Measurements from ENCODE around the gene LENG8. TPM values are rescaled to one million over a fixed set of nuclear protein-coding genes. Genes with fewer than 3 reads are reported as not detected.
"Not testable (repeated sequence)": the region's sequence is repeated elsewhere in the genome, so short reads cannot be mapped to it uniquely, and the experiment has no call there.

Gene LENG8
- polyA plus RNA-seq, 3 donors = 3.6 to 341 (median 5.8) TPM

GRCh38 chr19:54498451-54498772 is 49.4 kb downstream of the LENG8 start:
- H3K27ac ChIP-seq (ENCODE audit: low read depth in 1 of 2, low read length in 2 of 2); H3K9ac ChIP-seq (ENCODE audit: insufficient read depth, low read length, poor library complexity, severe bottlenecking); H3K4me2 ChIP-seq (replicated peaks; ENCODE audit: extremely low read depth, low read length, poor library complexity, severe bottlenecking); H3K9me3 ChIP-seq (replicated peaks in 1 of 2; ENCODE audit: control insufficient read depth in 1 of 2, insufficient read depth in 1 of 2, low read length in 2 of 2); H3K27ac Mint-ChIP-seq; H3K36me3 Mint-ChIP-seq; H4K20me1 ChIP-seq (ENCODE audit: insufficient read depth, low read length); H3K4me1 Mint-ChIP-seq; H3K36me3 ChIP-seq (replicated peaks in 1 of 2; ENCODE audit: control insufficient read depth in 1 of 2, insufficient read depth in 2 of 2, low read length in 2 of 2); H3K9me3 Mint-ChIP-seq; H3K4me3 ChIP-seq (replicated peaks in 1 of 3; ENCODE audit: low read depth in 2 of 3, low read length in 3 of 3); H3K79me2 ChIP-seq (ENCODE audit: insufficient read depth, low read length); H2AFZ ChIP-seq (ENCODE audit: insufficient read depth, low read depth, low read length, poor library complexity, severe bottlenecking); H3K4me1 ChIP-seq (ENCODE audit: control insufficient read depth in 1 of 2, insufficient read depth in 2 of 2, low read length in 2 of 2): not testable (repeated sequence)
- peaks cover 25 to 79% of the 10 kb centered on the region in 2 donors for H3K27me3 ChIP-seq (ENCODE audit: control insufficient read depth in 2 of 2, insufficient read depth in 2 of 2, low read length in 2 of 2)
- intact Hi-C loops (cut with micrococcal nuclease) = loop anchor here in 1 of 2 donors (10.0 kb wide), 1 partner anchor 436 kb away; no protein-coding TSS in a partner anchor
- DNase-seq = peak in 1 of 3 donors; percentile 24
- Mint-ChIP-seq H3K27me3 (ENCODE audit: low read depth in 3 of 3) (peaks cover 60 to 83% (median 68%) of the 10 kb centered on the region in 3 donors), H3K4me3 (peak overlapping the region in 1 of 2 donors; percentile 61)
- WGBS (ENCODE audit: insufficient coverage) = 85% methylated on average over 7 of the region's 9 CpGs

DNA sequence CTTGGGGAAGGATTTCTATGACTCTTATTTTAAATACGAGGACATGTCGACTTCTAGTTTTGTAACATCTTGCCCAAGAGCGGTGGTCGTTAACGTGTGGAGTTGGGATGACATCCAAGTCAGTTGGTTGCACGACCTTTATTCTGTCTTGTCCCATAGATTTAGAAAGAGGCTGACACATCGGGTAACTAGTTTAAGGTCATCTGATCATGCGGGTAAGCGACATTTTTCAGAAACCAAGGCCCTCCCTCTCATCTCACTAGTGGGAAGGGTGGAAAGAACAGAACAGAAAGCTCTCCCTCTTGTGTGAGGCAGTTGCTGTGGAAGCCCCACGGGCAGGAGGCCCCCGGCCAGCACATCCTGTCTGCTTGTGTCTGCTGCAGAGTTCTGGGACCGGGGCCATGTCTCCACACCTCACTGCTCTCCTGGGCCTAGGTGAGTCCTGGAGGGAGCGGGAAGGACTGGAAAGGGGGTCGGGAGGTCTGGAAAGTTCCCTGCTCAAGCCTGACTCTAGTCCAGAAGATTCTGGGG is 53.6 kb downstream of the LENG8 start, which contains the start of gene LAIR2:
LAIR2 (plus strand) TSS at position 314 of the 531 bp plus-strand sequence; CDS start at position 402, 88 bp downstream.
- H3K4me1 Mint-ChIP-seq = peaks cover 11% of the 10 kb centered on the region
- H2AFZ ChIP-seq (ENCODE audit: insufficient read depth, low read depth, low read length, poor library complexity, severe bottlenecking) = no peak within 1 kb of the TSS
- H3K4me3 Mint-ChIP-seq = peak within 1 kb of the TSS in 1 of 2 donors; percentile 53
- peaks cover 25 to 69% of the 10 kb centered on the region in 2 donors for H3K27me3 ChIP-seq (ENCODE audit: control insufficient read depth in 2 of 2, insufficient read depth in 2 of 2, low read length in 2 of 2)
- H3K9me3 Mint-ChIP-seq = peaks cover 0 to 10% (median 3%) of the 10 kb centered on the region in 7 donors
- H3K27ac ChIP-seq (ENCODE audit: low read depth in 1 of 2, low read length in 2 of 2) = peak within 1 kb of the TSS in 1 of 2 donors; percentile 67
- peaks cover 4 to 5% of the 10 kb centered on the region in 2 donors for H3K4me1 ChIP-seq (ENCODE audit: control insufficient read depth in 1 of 2, insufficient read depth in 2 of 2, low read length in 2 of 2)
- no peaks in the 10 kb centered on the region for H3K9me3 ChIP-seq (replicated peaks in 1 of 2; ENCODE audit: control insufficient read depth in 1 of 2, insufficient read depth in 1 of 2, low read length in 2 of 2)
- peaks cover 4% of the 10 kb centered on the region for H3K79me2 ChIP-seq (ENCODE audit: insufficient read depth, low read length)
- H3K4me2 ChIP-seq (replicated peaks; ENCODE audit: extremely low read depth, low read length, poor library complexity, severe bottlenecking) = no peak within 1 kb of the TSS
- intact Hi-C loops (cut with micrococcal nuclease) = no loop called here
- H3K9ac ChIP-seq (ENCODE audit: insufficient read depth, low read length, poor library complexity, severe bottlenecking) = no peak within 1 kb of the TSS
- DNase-seq = no peak
- H4K20me1 ChIP-seq (ENCODE audit: insufficient read depth, low read length) = no peaks in the 10 kb centered on the region
- no peak for TF ChIP-seq CTCF (IDR thresholded peaks at IDR 0.05)
- no peaks in the 10 kb centered on the region for H3K36me3 ChIP-seq (replicated peaks in 1 of 2; ENCODE audit: control insufficient read depth in 1 of 2, insufficient read depth in 2 of 2, low read length in 2 of 2)
- no peaks in the 10 kb centered on the region for H3K36me3 Mint-ChIP-seq
- H3K27me3 Mint-ChIP-seq (ENCODE audit: low read depth in 3 of 3) = peaks cover 58 to 77% (median 58%) of the 10 kb centered on the region in 3 donors
- peak within 1 kb of the TSS in 1 of 7 donors; percentile 11 for H3K27ac Mint-ChIP-seq
- WGBS (ENCODE audit: insufficient coverage) = 34% methylated on average over 7 of the region's 14 CpGs
- peak within 1 kb of the TSS in 2 of 3 experiments; percentile 27 to 34 for H3K4me3 ChIP-seq (replicated peaks in 1 of 3; ENCODE audit: low read depth in 2 of 3, low read length in 3 of 3)

DNA sequence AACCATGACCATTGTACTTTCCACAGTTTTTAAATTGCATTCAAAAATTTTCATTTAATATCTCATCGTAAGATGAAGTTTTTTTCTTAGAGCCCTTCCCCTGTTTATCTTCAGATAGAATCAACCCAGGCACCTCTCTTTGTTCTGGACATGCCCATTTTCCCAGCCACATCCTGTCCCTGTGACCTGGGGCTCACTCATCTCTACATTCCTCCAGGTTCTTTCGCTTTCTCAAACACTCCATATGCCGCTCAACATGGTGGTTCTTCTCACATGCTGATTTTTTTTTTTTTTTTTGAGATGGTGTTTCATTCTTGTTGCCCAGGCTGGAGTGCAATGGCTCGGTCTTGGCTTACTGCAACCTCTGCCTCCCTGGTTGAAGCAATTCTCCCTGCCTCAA is 56.5 kb downstream of the LENG8 start:
- H3K27ac ChIP-seq (ENCODE audit: low read depth in 1 of 2, low read length in 2 of 2); H3K9ac ChIP-seq (ENCODE audit: insufficient read depth, low read length, poor library complexity, severe bottlenecking); H2AFZ ChIP-seq (ENCODE audit: insufficient read depth, low read depth, low read length, poor library complexity, severe bottlenecking); H3K9me3 ChIP-seq (replicated peaks in 1 of 2; ENCODE audit: control insufficient read depth in 1 of 2, insufficient read depth in 1 of 2, low read length in 2 of 2); H4K20me1 ChIP-seq (ENCODE audit: insufficient read depth, low read length); H3K4me2 ChIP-seq (replicated peaks; ENCODE audit: extremely low read depth, low read length, poor library complexity, severe bottlenecking); H3K79me2 ChIP-seq (ENCODE audit: insufficient read depth, low read length); H3K4me1 ChIP-seq (ENCODE audit: control insufficient read depth in 1 of 2, insufficient read depth in 2 of 2, low read length in 2 of 2); H3K36me3 ChIP-seq (replicated peaks in 1 of 2; ENCODE audit: control insufficient read depth in 1 of 2, insufficient read depth in 2 of 2, low read length in 2 of 2); H3K27ac Mint-ChIP-seq; intact Hi-C loops (cut with micrococcal nuclease); DNase-seq; H3K36me3 Mint-ChIP-seq; H3K4me3 ChIP-seq (replicated peaks in 1 of 3; ENCODE audit: low read depth in 2 of 3, low read length in 3 of 3): not testable (repeated sequence)
- peaks cover 20 to 52% of the 10 kb centered on the region in 2 donors for H3K27me3 ChIP-seq (ENCODE audit: control insufficient read depth in 2 of 2, insufficient read depth in 2 of 2, low read length in 2 of 2)
- WGBS (ENCODE audit: insufficient coverage) = 100% methylated on average over 1 of the region's 4 CpGs
- H3K27me3 Mint-ChIP-seq (ENCODE audit: low read depth in 3 of 3) = peaks cover 48 to 69% (median 52%) of the 10 kb centered on the region in 3 donors
- peaks cover 15% of the 10 kb centered on the region for H3K4me1 Mint-ChIP-seq
- peak overlapping the region in 1 of 2 donors; percentile 68 for H3K4me3 Mint-ChIP-seq
- peaks cover 0 to 12% (median 2%) of the 10 kb centered on the region in 7 donors for H3K9me3 Mint-ChIP-seq

Data from CD14-positive monocyte (primary cell).